ENCODE results near the gene RTEL1. TPM values are rescaled to one million over a fixed set of nuclear protein-coding genes. Genes with fewer than 3 reads are reported as not detected.

RTEL1 gene
- total and polyA plus RNA-seq, 9 of the 15 experiments (the other 6 are each of a cell fraction or from before 2014, with no cell fraction given): 0.36 to 61.0 (median 17.9) TPM

DNA sequence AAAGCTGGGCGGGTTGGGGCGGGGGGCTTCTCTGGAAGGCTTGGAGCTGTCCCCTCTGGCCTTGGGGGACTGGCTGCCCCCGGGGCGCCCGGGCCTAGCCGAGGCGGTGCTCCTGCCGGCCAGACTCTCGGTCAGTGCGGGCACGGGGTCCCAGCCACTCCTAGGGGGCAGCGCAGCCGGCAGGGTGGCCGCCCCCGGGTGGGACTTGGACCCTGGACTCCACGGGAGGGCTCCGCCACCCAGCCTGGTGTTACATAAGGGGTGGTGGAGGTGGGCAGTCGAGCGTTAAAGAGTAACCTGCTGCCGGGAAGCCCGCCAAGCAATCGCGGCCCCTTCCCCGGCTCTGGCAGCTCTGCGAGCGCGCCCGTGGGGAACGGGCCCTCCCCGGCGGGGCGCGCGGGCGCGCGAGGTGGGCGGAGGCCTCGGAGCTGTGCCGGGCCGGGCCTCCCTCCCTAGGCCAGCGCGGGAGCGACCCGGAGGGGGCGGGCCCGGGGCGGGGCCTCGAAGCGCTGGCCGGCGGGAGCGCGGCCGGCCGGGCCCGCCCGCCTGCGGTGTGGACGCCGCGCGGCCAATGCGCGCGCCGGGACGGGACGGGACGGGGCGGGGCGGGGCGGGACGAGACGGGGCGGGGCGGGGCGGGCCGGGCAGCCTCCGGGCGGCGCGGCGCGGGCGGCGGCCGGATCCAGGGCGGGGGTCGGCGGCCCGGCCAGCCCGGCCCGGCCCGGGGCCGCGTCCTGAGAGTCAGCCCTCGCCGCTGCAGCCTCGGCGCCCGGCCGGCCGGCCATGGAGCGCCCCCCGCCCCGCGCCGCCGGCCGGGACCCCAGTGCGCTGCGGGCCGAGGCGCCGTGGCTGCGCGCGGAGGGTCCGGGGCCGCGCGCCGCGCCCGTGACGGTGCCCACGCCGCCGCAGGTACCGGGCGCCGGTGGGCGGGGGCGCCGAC is 81.3 kb downstream of the RTEL1 start, which contains the start of gene SLC2A4RG (continued):
- no peak for TF ChIP-seq FOXM1 (IDR thresholded peaks at IDR 0.05; ENCODE audit: low read depth)
- TF ChIP-seq FOXM1 (CRISPR knock-in tag; IDR thresholded peaks at IDR 0.05; ENCODE audit: low read depth): 0 out of 2 replicates have a peak, but pooled peaks have one; percentile 59
- no peak for TF ChIP-seq PHB (CRISPR knock-in tag; IDR thresholded peaks at IDR 0.05)
- TF ChIP-seq TFAM (CRISPR knock-in tag; conservative IDR thresholded peaks at IDR 0.05): no peak
- no peak for TF ChIP-seq NFIX (CRISPR knock-in tag; IDR thresholded peaks at IDR 0.05; ENCODE audit: low read depth)
- TF ChIP-seq ZC3H4 (CRISPR knock-in tag; IDR thresholded peaks at IDR 0.05; ENCODE audit: borderline replicate concordance): no peak
- 0 out of 2 replicates have a peak, but pooled peaks have one; percentile 27 for TF ChIP-seq POLR2H (tag; IDR thresholded peaks at IDR 0.05; ENCODE audit: low read depth)
- TF ChIP-seq, protein P1, sequence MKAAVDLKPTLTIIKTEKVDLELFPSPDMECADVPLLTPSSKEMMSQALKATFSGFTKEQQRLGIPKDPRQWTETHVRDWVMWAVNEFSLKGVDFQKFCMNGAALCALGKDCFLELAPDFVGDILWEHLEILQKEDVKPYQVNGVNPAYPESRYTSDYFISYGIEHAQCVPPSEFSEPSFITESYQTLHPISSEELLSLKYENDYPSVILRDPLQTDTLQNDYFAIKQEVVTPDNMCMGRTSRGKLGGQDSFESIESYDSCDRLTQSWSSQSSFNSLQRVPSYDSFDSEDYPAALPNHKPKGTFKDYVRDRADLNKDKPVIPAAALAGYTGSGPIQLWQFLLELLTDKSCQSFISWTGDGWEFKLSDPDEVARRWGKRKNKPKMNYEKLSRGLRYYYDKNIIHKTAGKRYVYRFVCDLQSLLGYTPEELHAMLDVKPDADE (conservative IDR thresholded peaks at IDR 0.05; ENCODE audit: control insufficient read depth, low read depth, low read length): 0 out of 2 replicates have a peak, but pooled peaks have one; percentile 12
- TF ChIP-seq ZNF197 (CRISPR knock-in tag; IDR thresholded peaks at IDR 0.05; ENCODE audit: low read depth): peak; percentile 62; the same call in 1 of the 2 replicates
- TF ChIP-seq, protein P2, sequence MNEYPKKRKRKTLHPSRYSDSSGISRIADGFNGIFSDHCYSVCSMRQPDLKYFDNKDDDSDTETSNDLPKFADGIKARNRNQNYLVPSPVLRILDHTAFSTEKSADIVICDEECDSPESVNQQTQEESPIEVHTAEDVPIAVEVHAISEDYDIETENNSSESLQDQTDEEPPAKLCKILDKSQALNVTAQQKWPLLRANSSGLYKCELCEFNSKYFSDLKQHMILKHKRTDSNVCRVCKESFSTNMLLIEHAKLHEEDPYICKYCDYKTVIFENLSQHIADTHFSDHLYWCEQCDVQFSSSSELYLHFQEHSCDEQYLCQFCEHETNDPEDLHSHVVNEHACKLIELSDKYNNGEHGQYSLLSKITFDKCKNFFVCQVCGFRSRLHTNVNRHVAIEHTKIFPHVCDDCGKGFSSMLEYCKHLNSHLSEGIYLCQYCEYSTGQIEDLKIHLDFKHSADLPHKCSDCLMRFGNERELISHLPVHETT (CRISPR knock-in tag; conservative IDR thresholded peaks at IDR 0.05 in 1 of 2, IDR thresholded peaks at IDR 0.05 in 1 of 2): no peak; a peak in 1 of 4 replicates
- TF ChIP-seq, protein P3, sequence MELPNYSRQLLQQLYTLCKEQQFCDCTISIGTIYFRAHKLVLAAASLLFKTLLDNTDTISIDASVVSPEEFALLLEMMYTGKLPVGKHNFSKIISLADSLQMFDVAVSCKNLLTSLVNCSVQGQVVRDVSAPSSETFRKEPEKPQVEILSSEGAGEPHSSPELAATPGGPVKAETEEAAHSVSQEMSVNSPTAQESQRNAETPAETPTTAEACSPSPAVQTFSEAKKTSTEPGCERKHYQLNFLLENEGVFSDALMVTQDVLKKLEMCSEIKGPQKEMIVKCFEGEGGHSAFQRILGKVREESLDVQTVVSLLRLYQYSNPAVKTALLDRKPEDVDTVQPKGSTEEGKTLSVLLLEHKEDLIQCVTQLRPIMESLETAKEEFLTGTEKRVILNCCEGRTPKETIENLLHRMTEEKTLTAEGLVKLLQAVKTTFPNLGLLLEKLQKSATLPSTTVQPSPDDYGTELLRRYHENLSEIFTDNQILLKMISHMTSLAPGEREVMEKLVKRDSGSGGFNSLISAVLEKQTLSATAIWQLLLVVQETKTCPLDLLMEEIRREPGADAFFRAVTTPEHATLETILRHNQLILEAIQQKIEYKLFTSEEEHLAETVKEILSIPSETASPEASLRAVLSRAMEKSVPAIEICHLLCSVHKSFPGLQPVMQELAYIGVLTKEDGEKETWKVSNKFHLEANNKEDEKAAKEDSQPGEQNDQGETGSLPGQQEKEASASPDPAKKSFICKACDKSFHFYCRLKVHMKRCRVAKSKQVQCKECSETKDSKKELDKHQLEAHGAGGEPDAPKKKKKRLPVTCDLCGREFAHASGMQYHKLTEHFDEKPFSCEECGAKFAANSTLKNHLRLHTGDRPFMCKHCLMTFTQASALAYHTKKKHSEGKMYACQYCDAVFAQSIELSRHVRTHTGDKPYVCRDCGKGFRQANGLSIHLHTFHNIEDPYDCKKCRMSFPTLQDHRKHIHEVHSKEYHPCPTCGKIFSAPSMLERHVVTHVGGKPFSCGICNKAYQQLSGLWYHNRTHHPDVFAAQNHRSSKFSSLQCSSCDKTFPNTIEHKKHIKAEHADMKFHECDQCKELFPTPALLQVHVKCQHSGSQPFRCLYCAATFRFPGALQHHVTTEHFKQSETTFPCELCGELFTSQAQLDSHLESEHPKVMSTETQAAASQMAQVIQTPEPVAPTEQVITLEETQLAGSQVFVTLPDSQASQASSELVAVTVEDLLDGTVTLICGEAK (IDR thresholded peaks at IDR 0.05): no peak
- TF ChIP-seq, protein P3 (CRISPR knock-in tag; IDR thresholded peaks at IDR 0.05): no peak
- TF ChIP-seq BMI1 (IDR thresholded peaks at IDR 0.05; ENCODE audit: low read length): no peak
- TF ChIP-seq E2F3 (CRISPR knock-in tag; IDR thresholded peaks at IDR 0.05): 0 out of 2 replicates have a peak, but pooled peaks have one; percentile 47
- TF ChIP-seq SRSF1 (IDR thresholded peaks at IDR 0.05; ENCODE audit: low read depth, low read length): no peak
